Activated T-cell treated with anti-CD3 and anti-CD28 coated beads, Interleukin-2, amount 50 U/mL, for 48 hours (primary cell): ENCODE results near the gene FBXL20.

ENCODE experiments used
- DNase-seq, 2 experiments: peaks; one replicate each; pipeline ENCODE4 v3.0.0-alpha.2; 2020

The FBXL20 gene

GRCh38 chr17:39223907-39224777 is 177.3 kb downstream of the FBXL20 start:
- DNase-seq = no peak

DNA sequence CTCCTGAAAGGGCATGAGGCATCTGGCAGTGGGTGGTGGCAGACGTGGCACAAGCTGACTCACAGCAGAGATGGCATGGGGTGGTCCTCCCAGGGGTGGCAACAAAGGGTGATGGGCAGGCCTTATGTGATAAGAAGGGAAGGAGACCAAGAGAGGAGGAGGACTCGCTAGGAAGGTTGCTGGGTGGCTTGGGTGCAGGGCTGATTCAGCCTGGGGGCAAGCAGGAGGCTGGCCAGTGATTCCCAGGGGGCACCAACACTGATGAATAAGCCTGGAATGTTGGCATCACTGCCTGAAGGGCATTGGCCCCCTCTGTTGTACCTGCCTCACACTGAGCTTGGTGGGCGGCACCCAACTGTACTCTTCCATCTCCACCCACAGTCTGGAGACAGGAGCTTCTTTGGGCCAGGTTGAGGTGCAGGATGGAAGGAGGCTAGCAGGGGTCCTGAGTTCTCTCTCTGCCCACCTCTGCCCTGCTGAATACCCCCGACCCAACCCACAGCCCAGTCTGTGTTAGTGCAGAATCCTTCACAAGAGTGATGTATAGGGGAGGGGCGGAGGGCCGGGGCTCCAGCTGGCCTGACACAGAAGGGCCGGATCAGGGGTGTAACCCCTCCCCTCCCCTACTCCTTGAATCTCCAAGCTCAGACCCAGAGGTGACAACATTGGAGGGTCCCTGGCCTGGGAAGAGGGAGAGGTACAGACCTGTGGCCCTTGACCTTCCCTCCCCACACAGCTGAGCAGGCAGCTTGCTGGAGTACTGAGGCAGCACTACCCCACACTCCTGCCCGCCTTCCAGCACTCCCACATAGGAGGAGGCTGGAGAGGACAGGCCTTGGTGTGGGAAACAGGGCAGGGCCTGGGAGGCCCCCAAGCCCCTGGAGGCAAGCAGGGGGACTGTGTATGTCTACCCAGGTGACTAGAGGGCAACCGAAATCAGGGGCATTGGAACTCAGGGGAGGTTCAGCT is 178.3 kb downstream of the FBXL20 start:
- DNase-seq = no peak

- DNase-seq = no peak
Measured at GRCh38 chr17:39222151-39222550, 179.3 kb downstream of the FBXL20 start.

DNA sequence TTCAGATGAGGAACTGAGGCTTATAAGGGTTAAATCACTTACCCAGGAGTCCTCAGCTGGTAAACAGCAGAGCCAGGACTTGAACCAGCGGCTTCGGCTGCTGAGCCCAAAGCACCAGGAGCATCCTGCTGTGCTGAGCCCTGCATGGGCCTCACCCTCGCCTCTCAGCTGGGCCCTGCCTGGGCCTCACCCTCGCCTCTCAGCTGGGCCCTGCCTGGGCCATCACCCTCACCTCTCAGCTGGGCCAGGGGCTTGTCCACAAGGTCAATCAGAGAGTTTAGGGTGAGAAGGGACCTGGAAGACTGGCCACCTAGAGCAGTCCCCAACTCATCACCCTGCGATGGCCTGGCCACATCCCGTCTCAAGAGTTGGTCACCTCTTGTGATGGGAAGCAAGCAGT is 179.9 kb downstream of the FBXL20 start:
- no peak for DNase-seq

DNA sequence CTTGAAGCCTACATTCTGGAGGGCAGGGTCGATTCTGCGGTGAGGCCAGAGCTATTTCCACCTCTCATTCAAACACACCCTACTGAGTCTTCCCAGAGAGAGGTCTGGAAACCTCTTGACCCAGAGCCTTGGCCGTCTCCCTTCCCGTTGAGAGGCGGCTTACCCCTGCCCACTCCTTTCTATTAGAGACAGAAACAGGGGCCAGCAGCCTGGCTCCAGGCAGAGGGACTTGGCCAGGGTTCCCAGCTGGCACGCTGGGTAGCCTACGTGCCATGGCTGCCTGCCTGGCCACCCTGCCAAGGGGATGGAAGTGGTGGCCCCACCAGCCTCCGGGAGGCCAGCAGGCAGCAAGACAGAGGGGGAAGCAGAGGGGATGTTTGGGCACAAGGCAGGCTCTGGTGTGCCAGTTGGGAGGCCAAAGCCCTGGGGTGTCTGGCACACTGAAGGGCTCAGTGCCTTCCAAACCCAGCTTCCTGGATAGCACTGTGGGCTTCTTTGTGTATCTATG is 181.7 kb downstream of the FBXL20 start:
- DNase-seq = no peak

DNA sequence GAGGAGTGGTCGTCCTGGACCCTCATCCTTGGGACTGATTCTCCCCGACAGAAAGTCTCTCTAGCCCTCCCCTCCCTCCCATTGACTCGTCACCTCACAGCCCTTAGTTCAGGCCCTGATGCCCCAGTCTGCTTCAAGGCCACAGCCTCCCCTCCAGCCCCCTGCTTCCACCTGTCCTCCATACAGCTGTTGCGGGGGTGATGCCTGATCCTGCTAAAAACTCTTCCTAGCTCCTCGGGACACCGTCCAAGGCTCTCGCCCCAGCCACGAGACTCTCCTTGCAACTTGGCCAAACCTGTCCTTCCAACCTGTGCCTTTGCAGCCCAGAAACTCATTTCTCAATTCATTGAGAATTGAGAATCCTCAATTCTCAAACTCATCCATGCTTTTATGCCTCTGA is 182.5 kb downstream of the FBXL20 start:
- DNase-seq = no peak

DNA sequence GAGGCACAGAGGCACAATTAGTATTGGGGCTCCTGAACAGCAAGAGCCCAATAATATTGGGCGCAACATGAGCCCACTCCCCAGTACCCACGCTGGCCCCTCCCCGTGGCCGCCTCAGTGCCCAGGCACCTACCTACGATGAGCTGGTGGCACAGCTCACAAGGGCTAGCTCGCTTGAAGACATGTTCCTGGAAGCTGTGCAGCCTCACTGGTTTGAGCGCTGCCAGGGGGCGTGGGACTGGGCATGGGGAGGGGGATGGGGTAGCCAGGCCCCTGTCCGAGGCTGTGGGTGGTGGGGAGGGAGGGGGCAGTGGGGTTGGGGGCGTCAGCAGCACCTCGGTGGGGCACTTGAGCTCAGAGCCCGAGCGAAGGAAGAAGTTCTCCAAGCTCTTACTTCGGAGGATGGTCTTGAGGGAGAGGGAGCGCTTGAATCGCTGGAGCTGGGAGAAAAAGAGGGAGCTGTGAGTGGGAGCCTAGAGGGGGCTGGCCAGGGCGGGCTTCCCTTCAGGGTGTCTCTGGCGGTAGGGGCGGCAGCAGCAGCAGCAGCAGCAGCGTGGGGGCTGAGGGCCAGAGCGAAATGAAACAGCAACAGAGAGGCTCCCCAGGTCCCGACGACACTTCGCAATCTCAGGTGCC is 183.6 kb downstream of the FBXL20 start:
- no peak for DNase-seq

DNA sequence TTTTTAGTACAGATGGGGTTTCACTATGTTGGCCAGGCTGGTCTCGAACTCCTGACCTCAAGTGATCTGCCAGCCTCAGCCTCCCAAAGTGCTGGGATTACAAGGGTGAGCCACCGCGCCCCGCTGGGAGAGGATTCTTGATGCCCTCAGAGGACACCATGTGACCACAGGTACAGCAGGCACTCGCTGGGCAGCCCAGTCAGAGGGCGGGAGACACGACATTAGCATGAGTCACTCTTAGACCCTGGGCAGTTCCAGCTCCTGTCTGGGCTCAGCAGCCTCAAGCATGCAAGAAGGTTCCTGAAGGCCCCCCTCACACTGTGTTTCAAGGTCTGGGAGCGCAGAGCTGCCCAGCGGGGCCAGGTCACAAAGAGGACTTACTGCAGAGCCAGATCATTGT is 187.6 kb downstream of the FBXL20 start:
- DNase-seq = no peak

- DNase-seq = no peak
Measured at GRCh38 chr17:39212841-39213480, 188.5 kb downstream of the FBXL20 start.

- no peak for DNase-seq
Measured at GRCh38 chr17:39212195-39212810, 189.1 kb downstream of the FBXL20 start.

GRCh38 chr17:39210093-39210434 is 191.4 kb downstream of the FBXL20 start:
- DNase-seq = no peak

- peak; percentile 74 to 82 for DNase-seq
Measured at GRCh38 chr17:39209317-39210092, 191.9 kb downstream of the FBXL20 start.

- peak in 1 of 2 experiments; percentile 46 for DNase-seq
Measured at GRCh38 chr17:39208893-39209292, 192.5 kb downstream of the FBXL20 start.

DNA sequence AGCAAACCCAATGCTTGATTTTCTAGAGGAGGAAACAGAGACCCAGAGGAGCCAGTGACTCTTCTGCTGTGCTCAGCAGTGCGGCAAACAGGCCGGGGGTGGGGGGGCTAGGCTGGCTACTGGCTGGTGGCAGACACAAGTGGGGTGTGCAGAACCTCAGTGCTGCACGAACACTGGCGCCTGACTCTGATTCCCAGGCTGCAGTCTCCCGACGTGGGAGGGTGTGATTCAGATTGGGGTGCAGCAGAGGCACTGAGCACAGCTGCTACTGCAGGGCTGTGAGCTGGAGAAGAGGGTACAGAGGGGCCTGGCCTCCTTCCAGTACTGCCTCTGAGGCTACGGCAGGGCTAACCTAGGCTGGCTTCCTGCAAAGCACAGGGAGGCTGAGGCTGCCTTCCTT is 193.3 kb downstream of the FBXL20 start:
- DNase-seq = peak in 1 of 2 experiments; percentile 57

- peak in 1 of 2 experiments; percentile 44 for DNase-seq
Measured at GRCh38 chr17:39205112-39205526, 196.3 kb downstream of the FBXL20 start.

GRCh38 chr17:39204245-39204644 is 197.2 kb downstream of the FBXL20 start:
- no peak for DNase-seq
